NCI-H1694 treated with DMSO at 0.1 percent for 48 hours (cell line): ENCODE data around the gene CEMP1.
"Not testable (repeated sequence)": the region's sequence is repeated elsewhere in the genome, so short reads cannot be mapped to it uniquely, and the experiment has no call there.

ENCODE experiments used
- DNase-seq: peaks from one replicate; lab custom pipeline; 2025; lab: John Stamatoyannopoulos, UW

The CEMP1 gene, protein sequence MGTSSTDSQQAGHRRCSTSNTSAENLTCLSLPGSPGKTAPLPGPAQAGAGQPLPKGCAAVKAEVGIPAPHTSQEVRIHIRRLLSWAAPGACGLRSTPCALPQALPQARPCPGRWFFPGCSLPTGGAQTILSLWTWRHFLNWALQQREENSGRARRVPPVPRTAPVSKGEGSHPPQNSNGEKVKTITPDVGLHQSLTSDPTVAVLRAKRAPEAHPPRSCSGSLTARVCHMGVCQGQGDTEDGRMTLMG

DNA sequence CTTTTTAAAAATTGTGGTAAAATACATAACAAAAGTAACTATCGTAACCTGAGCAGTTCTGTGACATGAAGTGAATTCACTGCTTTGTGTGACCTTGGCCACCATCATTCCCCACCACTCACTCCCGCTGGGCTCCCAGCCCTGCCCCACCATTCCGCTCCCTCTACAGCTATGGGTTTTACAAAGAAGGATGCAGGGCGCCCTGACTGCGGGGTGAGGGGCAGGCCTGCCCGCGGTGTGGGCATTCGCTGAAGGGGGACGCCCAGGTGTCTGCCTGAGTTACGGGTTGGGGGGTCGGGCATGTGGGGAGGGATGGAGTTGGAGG lies at the start of gene CEMP1:
Gene CEMP1, minus strand, starts transcription at position 38 of the 325 bp plus-strand sequence. CDS start 335 bp downstream, outside the sequence.
- no peak for DNase-seq

DNA sequence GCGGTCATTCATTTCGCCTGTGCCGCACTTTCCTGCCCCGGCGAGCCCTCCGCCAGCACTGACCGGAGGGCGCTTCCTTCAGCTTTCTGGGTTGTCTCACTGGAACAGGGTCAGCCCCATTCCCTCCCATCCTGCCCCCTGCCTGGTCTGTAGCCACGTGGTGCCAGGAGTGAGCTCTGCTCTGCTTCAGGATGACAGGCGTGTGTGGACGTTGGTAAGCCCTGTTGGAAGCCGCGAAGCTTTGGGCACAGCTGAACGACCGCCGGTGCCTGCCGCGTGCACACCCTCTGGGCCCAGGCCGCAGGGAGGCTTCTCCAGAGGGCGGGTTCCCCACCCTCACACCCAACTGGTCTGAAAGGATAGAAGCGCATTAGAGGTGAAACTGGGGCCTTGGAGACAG lies 49.6 kb upstream of the CEMP1 start:
- not testable (repeated sequence) for DNase-seq

DNA sequence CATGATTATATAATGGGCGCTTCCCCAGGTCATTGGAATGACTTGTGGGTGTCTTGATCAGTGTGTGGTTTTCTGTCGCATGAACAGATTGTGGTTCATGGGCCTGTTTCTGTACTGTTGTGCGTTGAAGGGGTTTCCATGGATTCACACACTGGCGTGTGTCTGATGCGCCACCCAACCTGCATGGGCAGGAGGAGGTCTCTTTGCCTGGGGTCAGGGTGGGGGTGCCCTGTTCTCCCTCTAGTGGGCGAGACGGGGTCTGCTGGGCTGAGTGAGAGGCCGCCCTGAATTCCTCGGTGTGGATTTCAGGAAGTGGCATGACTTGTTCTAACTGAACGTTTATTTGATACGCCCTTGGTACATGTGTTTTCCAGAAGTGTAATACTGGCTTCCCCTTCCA lies 48.9 kb upstream of the CEMP1 start:
- DNase-seq, result not testable (repeated sequence)

DNA sequence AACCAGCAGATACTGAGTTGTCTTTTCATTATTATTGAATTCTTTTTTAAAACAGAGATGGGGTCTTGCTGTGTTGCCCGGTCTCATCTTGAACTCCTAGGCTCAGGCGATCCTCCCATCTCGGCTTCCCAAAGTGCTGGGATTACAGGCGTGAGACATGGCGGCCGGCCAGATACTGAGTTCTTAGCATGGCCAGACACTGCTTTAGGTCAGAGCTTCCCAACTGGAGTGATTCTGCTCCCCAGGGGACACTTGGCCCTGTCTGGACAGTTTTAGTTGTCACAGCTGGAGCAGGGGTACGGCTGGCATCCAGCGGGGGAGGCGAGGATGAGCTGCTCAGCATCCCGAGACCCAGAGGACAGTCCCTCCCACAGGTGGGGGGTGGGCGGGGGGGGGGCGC lies 47.7 kb upstream of the CEMP1 start:
- not testable (repeated sequence) for DNase-seq

DNA sequence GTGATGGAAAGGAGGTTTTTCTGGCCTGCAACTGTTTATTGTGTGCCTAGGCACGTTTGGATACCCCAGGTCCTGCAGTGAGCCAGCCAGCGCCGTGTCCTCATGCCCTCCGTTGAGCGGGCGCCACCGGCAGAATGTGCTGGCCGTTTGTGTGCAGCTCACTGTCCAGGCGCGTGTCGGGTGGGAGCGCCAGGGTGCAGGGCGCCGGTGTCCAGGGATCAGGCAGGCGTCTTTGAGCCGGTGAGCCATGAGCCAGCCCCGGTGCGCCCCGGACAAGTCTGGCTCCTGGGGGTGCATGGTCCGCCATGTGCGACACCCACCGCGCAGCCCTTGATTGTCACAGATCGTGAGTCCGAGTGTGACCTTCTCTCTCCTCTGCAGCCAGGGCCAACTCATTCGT lies 45.8 kb upstream of the CEMP1 start:
- DNase-seq, result not testable (repeated sequence)

DNA sequence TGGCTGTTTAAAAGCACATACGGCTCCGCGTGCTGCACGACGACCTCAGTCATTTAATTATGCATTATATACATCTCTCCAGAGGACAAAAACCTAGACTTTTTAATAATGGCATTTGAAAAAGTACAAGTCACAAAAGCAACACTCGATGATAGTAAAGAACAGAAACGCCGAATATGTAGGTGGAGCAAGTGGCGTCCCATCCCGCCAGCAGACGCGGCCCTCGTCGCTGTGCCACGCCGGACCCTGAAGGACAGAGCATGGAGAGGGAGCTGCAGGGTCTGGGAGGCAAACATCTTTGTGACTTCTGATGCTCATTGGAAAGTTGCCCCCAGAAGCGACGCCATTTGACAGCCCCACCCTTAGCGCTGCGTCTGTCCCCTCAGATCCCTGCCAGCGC lies 44.6 kb upstream of the CEMP1 start:
- DNase-seq, result not testable (repeated sequence)

DNA sequence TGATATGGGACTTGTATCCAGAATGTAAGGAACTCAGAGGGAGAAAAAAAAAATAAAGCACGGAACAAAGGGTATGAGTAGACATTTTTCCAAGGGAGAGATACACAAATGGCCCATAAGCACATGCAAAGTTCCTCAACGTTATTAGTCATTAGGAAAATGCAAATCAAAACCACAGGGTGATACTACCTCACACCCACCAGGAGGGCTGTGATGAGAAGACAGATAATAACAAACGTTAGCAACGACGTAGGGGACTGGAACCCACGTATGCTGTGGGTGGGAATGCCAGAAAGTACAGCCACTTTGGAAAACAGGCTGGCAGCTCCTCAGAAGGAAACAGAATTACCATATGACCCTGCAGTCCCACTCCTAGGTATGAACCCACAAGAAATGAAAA lies 41.5 kb upstream of the CEMP1 start:
- not testable (repeated sequence) for DNase-seq

DNA sequence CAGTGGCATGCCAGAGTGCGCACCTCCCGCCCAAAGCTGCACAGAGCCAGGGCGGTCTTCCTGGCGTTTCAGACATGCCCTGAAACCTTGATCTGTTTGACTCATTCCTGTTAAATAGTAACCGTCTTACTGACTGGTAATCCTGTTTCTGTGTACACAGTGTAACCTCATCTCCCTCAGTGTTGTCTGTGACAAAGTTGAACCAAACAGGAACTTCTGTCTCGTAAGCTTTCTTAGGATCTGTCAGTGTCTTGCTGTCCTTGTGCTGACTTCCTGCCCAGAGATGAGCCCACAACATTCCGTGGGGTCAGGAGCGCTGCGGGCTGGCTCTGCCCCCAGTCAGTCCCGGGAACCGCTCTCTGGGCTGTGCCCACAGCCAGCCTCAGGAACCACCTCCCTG lies 37.4 kb upstream of the CEMP1 start:
- DNase-seq, result not testable (repeated sequence)

DNA sequence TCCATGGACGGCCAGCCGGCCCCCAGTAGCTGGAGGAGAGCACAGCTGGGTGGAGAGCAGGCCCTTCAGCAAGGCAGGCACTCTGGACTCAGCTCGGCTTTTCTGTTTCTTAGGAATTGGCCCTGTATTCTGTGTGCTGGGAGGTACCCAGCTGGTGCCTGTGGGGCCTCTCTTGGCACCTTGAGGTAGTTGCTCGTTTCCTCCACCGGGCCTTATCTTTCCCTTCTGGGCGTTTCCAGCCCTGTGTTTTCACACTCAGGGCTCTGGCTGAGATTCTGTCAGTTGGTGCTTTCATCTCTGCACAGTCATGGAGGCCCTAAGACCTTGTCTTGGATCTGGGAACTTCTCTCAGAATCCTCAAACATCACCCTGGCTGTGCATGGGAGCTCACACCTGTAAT lies 36.3 kb upstream of the CEMP1 start:
- DNase-seq, result not testable (repeated sequence)

DNA sequence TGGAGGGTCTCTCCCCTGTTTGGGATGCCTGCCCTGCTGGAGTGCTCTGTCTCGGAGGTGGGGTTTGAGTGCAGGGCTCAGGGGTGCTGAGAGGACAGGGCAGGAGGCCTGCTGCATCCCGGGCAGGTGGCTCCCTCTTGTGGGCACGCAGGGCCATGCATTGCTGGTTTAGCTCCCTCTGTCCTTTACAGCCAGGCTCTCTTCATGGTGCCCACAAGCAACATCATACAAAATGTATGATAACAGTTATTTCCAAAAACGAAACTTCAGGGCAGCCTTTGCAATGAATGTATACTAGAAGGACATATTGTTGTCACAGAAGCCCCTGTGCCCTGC lies 29.6 kb upstream of the CEMP1 start:
- not testable (repeated sequence) for DNase-seq

DNA sequence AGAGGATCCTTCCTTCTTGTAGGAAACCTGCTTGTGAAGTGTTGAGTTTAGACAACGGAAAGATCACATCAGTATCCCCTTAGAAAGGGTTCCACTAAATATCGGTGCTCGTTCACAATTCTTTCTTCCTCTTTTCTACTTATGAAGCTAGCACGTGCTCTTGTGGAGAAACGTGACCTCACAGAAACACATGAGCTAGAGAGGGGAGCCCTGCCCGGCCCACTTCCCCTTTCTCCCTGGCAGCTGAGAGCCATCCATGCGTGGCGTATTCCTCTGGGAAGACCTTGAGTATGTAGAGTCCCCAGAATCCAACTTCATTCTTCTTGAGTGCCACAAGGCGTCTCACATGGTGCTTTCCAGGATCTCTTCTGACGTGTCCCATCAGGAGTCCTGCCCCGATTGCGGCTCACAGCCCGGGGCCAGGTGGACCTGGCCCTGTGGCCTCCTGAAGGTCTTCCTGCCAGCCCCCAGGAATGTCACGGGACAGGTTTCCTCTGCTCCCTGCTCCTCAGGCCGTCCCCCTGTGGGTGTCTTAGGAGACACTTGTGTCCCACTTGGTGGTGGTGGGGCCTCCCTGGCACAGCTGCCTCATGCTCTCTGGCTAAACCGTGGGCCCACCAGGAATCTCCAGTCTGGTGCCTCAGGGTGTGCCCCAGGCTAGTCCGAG lies 29.1 kb upstream of the CEMP1 start:
- not testable (repeated sequence) for DNase-seq

DNA sequence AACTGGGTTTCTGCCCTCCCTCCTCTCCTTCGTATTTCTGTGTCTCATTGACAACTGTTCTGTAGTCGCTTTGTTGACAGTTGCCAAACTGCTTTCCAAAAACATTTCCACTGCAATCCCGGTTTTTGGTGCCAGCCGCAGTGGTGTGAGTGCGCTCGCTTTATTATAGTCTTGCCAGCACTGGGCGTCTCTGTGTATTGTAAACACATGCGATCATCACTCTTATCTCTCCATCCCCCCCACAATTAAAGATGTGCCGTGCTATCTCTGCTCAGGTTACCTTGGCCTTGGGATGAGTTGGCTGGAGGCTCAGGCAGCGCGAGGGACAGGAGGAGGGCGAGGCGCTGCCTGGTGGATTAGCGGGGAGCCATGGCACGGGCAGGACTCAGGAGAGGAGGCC lies 25.9 kb upstream of the CEMP1 start:
- not testable (repeated sequence) for DNase-seq

DNA sequence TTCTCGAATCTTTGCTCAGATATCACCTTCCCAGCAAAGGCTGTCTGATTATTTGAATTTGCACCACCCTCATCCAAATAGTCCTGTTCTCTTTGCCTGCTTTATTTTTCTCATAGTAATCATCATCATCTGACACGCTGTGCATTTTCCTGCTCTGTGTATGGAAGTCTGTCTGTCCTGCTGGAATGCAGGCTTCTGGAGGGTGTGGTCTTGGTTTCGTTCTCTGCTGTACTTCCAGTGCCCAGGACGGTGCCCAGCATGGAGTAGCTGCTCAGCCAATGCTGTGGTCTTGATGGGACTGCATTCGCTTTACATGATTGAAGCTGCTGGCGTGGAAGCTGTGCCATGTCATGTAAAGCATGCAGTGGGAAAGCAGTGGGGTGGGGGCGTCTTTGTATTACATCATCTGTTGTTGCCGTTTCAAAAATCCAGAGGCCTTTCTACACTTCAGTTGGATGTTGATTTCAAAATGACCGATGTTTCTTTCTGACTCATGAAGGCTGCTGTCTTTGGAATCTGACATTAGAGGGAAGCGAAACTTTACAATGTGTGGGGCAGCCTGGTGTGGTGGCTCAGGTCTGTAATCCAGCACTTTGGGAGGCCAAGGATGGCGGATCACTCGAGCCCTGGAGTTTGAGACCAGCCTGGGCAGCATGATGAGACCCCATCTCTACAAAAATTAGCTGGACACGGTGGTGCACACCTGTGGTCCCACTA lies 23.7 kb upstream of the CEMP1 start:
- not testable (repeated sequence) for DNase-seq

DNA sequence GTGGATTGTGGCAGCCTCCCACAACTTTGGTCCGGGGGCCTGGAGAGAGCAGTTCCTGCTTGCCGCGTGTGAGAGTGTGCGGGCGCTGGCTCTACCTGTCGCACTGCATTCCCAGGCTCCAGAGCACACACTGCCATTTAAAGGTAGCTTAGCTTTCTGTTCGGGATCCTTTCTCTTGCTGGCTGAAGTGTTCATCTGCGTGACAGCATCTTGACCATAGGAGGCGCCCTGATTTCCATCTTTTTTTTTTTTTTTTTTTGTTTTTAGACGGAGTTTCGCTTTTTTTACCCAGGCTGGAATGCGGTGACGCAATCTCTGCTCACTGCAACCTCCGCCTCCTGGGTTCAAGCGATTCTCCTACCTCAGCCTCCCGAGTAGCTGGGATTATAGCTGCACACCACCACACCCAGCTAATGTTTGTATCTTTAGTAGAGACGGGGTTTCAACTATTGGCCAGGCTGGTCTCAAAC lies 20.2 kb upstream of the CEMP1 start:
- DNase-seq, result not testable (repeated sequence)

DNA sequence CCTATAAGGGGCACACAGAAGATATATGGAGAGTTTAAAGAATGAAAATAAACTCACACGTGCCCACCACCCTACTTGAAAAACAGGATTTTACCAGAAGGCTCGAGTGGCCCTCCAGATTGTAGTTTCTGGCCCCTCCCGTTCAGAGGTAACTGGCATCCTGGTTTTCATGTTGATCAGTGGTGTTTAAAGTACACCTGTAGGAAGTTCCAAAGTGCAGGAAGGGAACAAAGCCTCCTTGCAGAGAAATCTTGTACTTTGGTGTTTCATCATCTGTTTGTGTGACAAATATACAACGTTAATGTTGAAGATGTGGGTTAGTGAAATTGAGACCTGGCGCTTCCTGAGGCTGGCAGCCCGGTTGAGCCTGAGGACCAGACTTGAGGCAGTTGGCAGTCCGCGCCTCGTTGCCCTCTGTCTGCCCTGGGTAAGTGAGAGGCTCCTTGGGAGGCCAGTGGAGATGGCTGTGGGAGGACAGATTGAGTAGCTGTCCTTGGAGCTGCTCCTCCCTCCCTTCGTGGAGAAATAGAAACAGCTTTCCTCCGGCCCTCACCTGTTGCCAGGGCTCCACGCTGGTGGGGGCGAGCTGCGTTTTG lies 19.2 kb upstream of the CEMP1 start:
- not testable (repeated sequence) for DNase-seq

DNA sequence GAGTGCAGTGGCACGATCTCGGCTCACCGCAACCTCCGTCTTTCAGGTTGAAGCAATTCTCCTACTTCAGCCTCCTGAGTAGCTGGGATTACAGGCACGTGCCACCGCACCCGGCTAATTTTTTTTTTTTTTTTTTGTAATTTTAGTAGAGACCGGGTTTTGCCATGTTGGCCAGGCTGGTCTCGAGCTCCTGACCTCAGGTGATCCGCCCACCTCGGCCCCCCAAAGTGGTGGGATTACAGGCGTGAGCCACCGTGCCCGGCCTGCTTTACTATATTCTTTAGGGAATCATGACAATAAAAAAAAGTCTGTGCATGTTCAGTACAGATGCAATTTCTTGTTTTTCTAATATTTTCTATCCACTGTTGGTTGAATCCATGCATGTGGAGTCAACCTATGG lies 12.6 kb upstream of the CEMP1 start:
- not testable (repeated sequence) for DNase-seq

DNA sequence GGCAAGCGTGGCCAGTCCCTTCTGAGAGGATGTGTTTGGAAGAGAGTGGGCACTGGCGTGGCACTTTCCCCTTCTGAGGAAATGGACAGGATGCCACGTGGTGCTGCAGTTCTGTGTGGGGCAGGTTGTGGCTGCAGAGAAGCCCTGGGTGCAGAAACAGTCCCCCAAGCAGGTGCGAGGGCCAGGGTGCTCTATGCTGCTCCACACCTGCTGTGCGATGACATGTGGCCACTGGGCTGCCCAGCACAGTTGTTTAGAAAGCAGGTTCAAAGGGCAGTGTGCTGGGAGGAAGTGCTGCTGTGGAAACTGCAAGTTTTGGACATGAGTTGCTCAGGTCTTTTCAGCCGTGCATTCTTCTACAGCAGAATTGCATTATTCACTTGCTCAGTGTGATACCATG lies 10.2 kb upstream of the CEMP1 start:
- not testable (repeated sequence) for DNase-seq

DNA sequence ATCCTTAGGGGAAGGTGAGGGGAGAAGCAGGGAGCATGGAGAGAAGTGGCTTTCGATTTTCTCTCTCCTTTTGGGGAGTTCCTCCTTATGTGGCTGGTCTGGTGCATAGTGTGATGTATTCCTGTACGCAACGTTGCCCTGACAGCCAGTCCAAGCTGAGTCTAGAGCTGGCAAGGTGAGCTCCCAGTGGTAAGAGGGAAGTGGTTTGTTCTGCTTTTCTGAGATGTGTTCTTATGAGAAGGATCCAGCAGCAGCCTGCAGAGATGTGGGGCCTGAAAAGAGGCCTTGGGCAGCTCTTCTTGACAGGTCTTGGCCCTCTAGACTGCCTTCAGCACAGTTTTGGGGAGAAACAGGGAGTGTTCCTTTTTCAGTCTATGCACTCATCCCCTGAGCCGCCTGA lies 9.7 kb upstream of the CEMP1 start:
- not testable (repeated sequence) for DNase-seq

DNA sequence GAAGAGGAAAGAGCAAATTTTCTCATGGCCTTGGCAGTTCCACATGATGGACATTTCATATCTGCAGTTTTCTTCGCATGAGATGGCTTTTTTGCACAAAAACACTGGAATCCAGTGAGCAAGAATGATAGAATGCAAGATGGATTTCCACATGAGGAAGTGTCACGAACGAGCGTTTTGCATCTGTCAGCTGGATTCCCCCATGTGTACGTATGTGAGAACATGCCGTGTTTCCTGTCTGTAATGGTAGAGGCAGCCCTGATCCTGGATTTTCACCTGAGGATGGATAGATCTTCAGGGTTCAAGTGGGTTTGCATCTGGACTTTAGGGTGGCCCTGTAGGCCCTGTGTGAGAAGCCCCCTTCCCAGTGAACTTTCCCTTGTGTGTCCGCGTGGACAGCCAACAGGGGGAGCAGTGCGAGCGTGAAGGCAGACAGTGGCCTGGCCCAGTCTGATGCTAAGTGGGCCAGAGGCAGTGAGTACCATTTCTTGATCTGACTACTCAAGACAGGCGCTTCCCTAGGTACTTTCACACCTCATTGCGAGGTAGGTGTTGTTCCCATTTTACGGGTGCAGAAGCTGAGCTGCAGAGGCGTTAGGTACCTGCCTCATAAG lies 8.7 kb upstream of the CEMP1 start:
- DNase-seq, result not testable (repeated sequence)

DNA sequence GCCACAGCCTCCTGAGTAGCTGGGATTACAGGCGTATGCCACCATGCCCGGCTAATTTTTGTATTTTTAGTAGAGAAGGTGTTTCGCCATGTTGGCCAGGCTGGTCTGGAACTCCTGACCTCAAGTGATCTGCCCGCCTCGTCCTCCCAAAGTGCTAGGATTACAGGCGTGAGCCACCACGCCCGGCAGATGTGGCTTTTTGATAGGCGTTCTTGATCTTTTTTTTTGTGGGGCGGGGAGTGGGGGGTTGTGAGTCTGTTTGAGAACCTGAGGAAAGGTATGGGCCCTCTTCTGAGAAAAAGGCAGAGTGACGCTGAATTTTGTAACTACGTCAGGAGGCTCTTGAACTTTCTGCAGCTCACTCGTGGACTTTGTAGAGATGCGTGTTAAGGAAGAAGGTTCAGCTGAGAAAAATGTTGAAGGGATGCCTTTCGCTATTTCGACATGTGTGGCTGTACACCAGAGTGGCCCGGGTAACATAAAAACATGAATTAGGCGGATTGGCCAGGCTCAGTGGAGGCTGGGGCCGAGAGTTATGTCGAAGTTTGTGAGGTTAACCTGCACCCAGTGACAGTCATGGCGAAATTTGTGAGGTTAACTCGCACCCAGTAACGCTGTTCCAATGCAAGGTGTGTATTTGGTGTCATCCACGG lies 8.1 kb upstream of the CEMP1 start:
- not testable (repeated sequence) for DNase-seq

DNA sequence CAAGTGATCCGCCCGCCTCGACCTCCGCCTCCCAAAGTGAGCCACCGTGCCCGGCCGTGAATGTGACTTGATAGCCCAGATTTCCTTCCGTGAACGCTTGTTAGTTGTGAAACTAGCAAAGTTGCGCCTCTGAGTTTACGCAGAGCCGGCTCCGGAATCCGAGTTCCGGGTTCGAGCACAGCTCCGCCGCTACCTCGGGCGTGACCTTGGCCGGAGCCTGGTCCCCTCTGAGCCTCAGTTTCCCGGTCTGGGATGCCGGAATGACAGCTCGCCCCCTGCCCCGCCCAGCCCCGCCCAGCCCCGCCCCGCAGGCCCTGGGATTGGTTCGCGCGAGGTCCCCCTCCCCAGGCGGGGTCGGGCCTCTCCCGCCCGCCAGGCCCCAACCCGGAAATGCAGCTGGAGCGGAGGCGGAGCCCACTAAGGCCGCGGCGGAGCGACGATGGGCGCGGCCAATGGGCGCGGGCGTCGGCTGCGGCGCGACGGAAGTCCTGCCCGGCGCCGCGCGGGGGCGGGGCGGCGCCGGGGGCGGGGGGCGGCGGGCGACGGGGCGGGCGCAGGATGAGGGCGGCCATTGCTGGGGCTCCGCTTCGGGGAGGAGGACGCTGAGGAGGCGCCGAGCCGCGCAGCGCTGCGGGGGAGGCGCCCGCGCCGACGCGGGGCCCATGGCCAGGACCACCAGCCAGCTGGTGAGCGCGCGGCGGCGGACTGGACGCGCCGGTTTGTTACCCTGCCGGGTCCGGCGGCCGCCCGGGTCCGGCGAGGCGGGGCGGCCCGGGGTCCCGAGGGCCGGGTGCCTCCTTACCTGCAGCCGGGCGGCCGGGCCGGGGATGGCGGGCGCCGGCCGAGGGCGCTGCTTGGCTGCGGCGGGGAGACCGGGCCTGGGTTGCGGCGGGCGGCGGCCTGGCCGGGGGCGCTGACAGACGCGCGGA lies 6.5 kb upstream of the CEMP1 start, which contains the start of gene PDPK1:
Gene PDPK1, plus strand, starts transcription at position 571 of the 929 bp plus-strand sequence. Its CDS starts 92 bp downstream, at position 663.
- DNase-seq, result peak; percentile 78
